Neural crest cell (in vitro differentiated cells): Measurements from ENCODE around the gene ERVW-1. TPM values are rescaled to one million over a fixed set of nuclear protein-coding genes. Genes with fewer than 3 reads are reported as not detected.
A peak's percentile ranks its signal among the peaks of the same experiment; 100 is the strongest.

ENCODE experiments used
- DNase-seq: peaks from one replicate; pipeline ENCODE4 v3.0.0; 2021; ENCODE audit warnings: low read depth, mixed read lengths, low spot score
- H3K27ac Mint-ChIP-seq: one replicate; pipeline ENCODE4 v1.8.0; 2021; ENCODE audit warnings: mild to moderate bottlenecking, mixed read lengths; ENCODE audit not compliant: unreplicated experiment
- H3K27me3 Mint-ChIP-seq: 2 replicates; pipeline ENCODE4 v1.8.0; 2021; ENCODE audit warnings: low read depth, mild to moderate bottlenecking, mixed read lengths
- H3K36me3 Mint-ChIP-seq: 2 replicates; pipeline ENCODE4 v1.8.0; 2021; ENCODE audit warnings: low read depth, mild to moderate bottlenecking, mixed read lengths
- H3K4me1 Mint-ChIP-seq: 2 replicates; pipeline ENCODE4 v1.8.0; 2021; ENCODE audit warnings: mixed read lengths
- H3K4me3 Mint-ChIP-seq: one replicate; pipeline ENCODE4 v1.8.0; 2021; ENCODE audit warnings: mild to moderate bottlenecking, mixed read lengths
- H3K9me3 Mint-ChIP-seq: 2 replicates; pipeline ENCODE4 v1.8.0; 2021; ENCODE audit warnings: mixed read lengths
- CTCF ChIP-seq: fragments of 200-600 bp; sonication (generic); conservative IDR thresholded peaks from 2 replicates; pipeline ENCODE4 v1.5.0; 2021; ENCODE audit warnings: antibody characterized with exemption, mild to moderate bottlenecking
- total RNA-seq: library from RNA; stranded (reverse); gene quantifications from 2 replicates; pipeline ENCODE4 v1.2.1, GENCODE V29; 2021

Gene ERVW-1
- total RNA-seq, 1 donor from 2014 or later, result not detected

- Mint-ChIP-seq H3K4me3 (no peak overlapping the region), H3K27ac (no peak overlapping the region), H3K4me1 (peaks cover 13% of the 10 kb centered on the region), H3K9me3 (no peaks in the 10 kb centered on the region), H3K36me3 (no peaks in the 10 kb centered on the region), H3K27me3 (no peaks in the 10 kb centered on the region)
- DNase-seq, result no peak
- TF ChIP-seq CTCF, result no peak
Observed at GRCh38 chr7:92427193-92427592, 50.6 kb downstream of the ERVW-1 start.

GRCh38 chr7:92425311-92425947 lies 52.3 kb downstream of the ERVW-1 start:
- Mint-ChIP-seq H3K36me3 (no peaks in the 10 kb centered on the region), H3K27ac (no peak overlapping the region), H3K9me3 (no peaks in the 10 kb centered on the region), H3K27me3 (no peaks in the 10 kb centered on the region), H3K4me1 (peaks cover 13% of the 10 kb centered on the region), H3K4me3 (no peak overlapping the region)
- no peak for DNase-seq
- no peak for TF ChIP-seq CTCF

GRCh38 chr7:92423710-92424131 lies 54.0 kb downstream of the ERVW-1 start:
- no peaks in the 10 kb centered on the region for H3K36me3 Mint-ChIP-seq
- no peak overlapping the region for H3K27ac Mint-ChIP-seq
- DNase-seq, result no peak
- peak overlapping the region; percentile 52 for H3K4me3 Mint-ChIP-seq
- peaks cover 13% of the 10 kb centered on the region for H3K4me1 Mint-ChIP-seq
- H3K27me3 Mint-ChIP-seq, result no peaks in the 10 kb centered on the region
- TF ChIP-seq CTCF, result no peak
- H3K9me3 Mint-ChIP-seq, result no peaks in the 10 kb centered on the region

- no peak for DNase-seq
- Mint-ChIP-seq H3K27ac (no peak overlapping the region), H3K4me1 (peaks cover 13% of the 10 kb centered on the region), H3K36me3 (no peaks in the 10 kb centered on the region), H3K27me3 (no peaks in the 10 kb centered on the region), H3K9me3 (no peaks in the 10 kb centered on the region), H3K4me3 (no peak overlapping the region)
- no peak for TF ChIP-seq CTCF
Observed at GRCh38 chr7:92422926-92423325, 54.8 kb downstream of the ERVW-1 start.

GRCh38 chr7:92421676-92422435 lies 55.9 kb downstream of the ERVW-1 start:
- no peak overlapping the region for H3K4me3 Mint-ChIP-seq
- TF ChIP-seq CTCF, result no peak

More at GRCh38 chr7:92421676-92422435, 55.9 kb downstream of the ERVW-1 start:
- H3K9me3 Mint-ChIP-seq, result no peaks in the 10 kb centered on the region
- no peaks in the 10 kb centered on the region for H3K27me3 Mint-ChIP-seq
- peaks cover 13% of the 10 kb centered on the region for H3K4me1 Mint-ChIP-seq
- H3K36me3 Mint-ChIP-seq, result no peaks in the 10 kb centered on the region
- DNase-seq, result no peak
- no peak overlapping the region for H3K27ac Mint-ChIP-seq

Other genes with a start within 250 kb of the ERVW-1 start
- 48.0 and 49.4 TPM in 2 replicates for gene KRIT1, start 232.0 kb downstream of the ERVW-1 start, total RNA-seq
- gene ANKIB1, start 232.0 kb downstream of the ERVW-1 start, total RNA-seq, result 36.9 and 41.9 TPM in 2 replicates
- 38.7 and 42.3 TPM in 2 replicates for gene GATAD1, start 30.5 kb downstream of the ERVW-1 start, total RNA-seq
- gene PEX1, start 50.6 kb upstream of the ERVW-1 start, total RNA-seq, result 24.8 and 25.7 TPM in 2 replicates
- gene RBM48, start 50.8 kb upstream of the ERVW-1 start, total RNA-seq, result 13.6 and 14.5 TPM in 2 replicates
- 37.6 and 42.1 TPM in 2 replicates for gene FAM133B, start 112.4 kb upstream of the ERVW-1 start, total RNA-seq